HCT116 (cell line): ENCODE results near the gene ARL4A. TPM values are rescaled to one million over a fixed set of nuclear protein-coding genes. Genes with fewer than 3 reads are reported as not detected.

Experiments
- ATAC-seq: fragments of 200-7000 bp; cut with Tn5 transposase; 2 replicates; pipeline ENCODE4 v1.9.1; 2020; ENCODE audit warnings: mild to moderate bottlenecking, moderate library complexity
- BruUV-seq: library from RNA; stranded (reverse); fragments of 400-500 nt; replicated peaks from 2 replicates; lab custom pipeline; 2021; lab: Mats Ljungman, UMichigan
- CTCF ChIA-PET: fragments of 300-600 bp; sonication (Branson Sonifier 250); formaldehyde crosslinking; loops from one replicate; lab custom pipeline; 2021; ENCODE audit warnings: antibody characterized with exemption; lab: Charles Lee
- POLR2A ChIA-PET: fragments of 300-600, 350-600 bp; sonication (Branson Sonifier 250); formaldehyde crosslinking; loops from one replicate; lab custom pipeline; 2021; ENCODE audit warnings: antibody characterized with exemption; lab: Charles Lee
- RAD21 ChIA-PET, 2 experiments: fragments of 300-600 bp; sonication (Branson Sonifier 250); formaldehyde crosslinking; loops; one replicate each; lab custom pipeline; 2023; ENCODE audit warnings: low total read pairs in 2 of 2; ENCODE audit not compliant: uncharacterized antibody in 2 of 2, unreplicated experiment in 2 of 2, low non-redundant PET in 1 of 2; lab: Charles Lee
- DNase-seq: peaks from one replicate; pipeline ENCODE4 v3.0.0-alpha.2; 2010; ENCODE audit warnings: low read depth, low spot score
- H2AFZ ChIP-seq: fragments of 200-600 bp; shearing (Covaris generic), sonication (generic); 2 replicates; pipeline ENCODE4 v1.6.1; 2017; ENCODE audit warnings: low read depth, mixed run types, mixed read lengths, antibody characterized with exemption, low read length; ENCODE audit not compliant: poor library complexity, severe bottlenecking
- H3K27ac ChIP-seq: 2 replicates; pipeline ENCODE4 v1.5.1; 2012; ENCODE audit warnings: low read depth, low read length
- H3K27me3 ChIP-seq: fragments of 200-600 bp; sonication (generic); 2 replicates; pipeline ENCODE4 v1.6.1; 2016; ENCODE audit warnings: mixed run types, low read length, mixed read lengths; ENCODE audit not compliant: insufficient read depth
- H3K36me3 ChIP-seq, 2 experiments: fragments of 200-500 bp in 1 of 2; fragments of 200-600 bp in 1 of 2; sonication (Bioruptor generic) in 1 of 2; sonication (generic) in 1 of 2; 2 replicates each; pipeline versions ENCODE4 v1.5.1 to v1.6.1; 2014 to 2016; ENCODE audit warnings: low read length in 2 of 2, inconsistent platforms in 1 of 2, mixed read lengths in 1 of 2, mixed run types in 1 of 2; ENCODE audit not compliant: insufficient read depth in 2 of 2, control insufficient read depth in 1 of 2
- H3K4me1 ChIP-seq, 2 experiments: fragments of 200-600 bp in 1 of 2; sonication (generic) in 1 of 2; 2 replicates each; pipeline versions ENCODE4 v1.5.1 to v1.6.1; 2012 to 2017; ENCODE audit warnings: low read length in 2 of 2, inconsistent platforms in 1 of 2, mild to moderate bottlenecking in 1 of 2, mixed read lengths in 1 of 2, mixed run types in 1 of 2, moderate library complexity in 1 of 2; ENCODE audit not compliant: insufficient read depth in 2 of 2, control insufficient read depth in 1 of 2
- H3K4me2 ChIP-seq: fragments of 200-600 bp; sonication (generic); 2 replicates; pipeline ENCODE4 v1.6.1; 2017; ENCODE audit warnings: mixed run types, low read length, mixed read lengths
- H3K4me3 ChIP-seq, 2 experiments: fragments of 200-600 bp in 1 of 2; sonication (generic) in 1 of 2; replicated peaks in 1 of 2; 2 replicates each; pipeline ENCODE4 v1.5.1; 2011 to 2016; ENCODE audit warnings: low read length in 2 of 2, control low read depth in 1 of 2, low read depth in 1 of 2, mild to moderate bottlenecking in 1 of 2, mixed read lengths in 1 of 2, mixed run types in 1 of 2
- H3K79me2 ChIP-seq: fragments of 200-600 bp; sonication (generic); 2 replicates; pipeline ENCODE4 v1.6.1; 2017; ENCODE audit warnings: mild to moderate bottlenecking, mixed run types, low read length, moderate library complexity, mixed read lengths; ENCODE audit not compliant: insufficient read depth
- H3K9ac ChIP-seq: fragments of 200-600 bp; sonication (generic); 2 replicates; pipeline ENCODE4 v1.6.1; 2016; ENCODE audit warnings: low read length, mixed read lengths
- H3K9me2 ChIP-seq: fragments of 200-600 bp; sonication (generic), shearing (Covaris generic); 2 replicates; pipeline ENCODE4 v1.6.1; 2017; ENCODE audit warnings: mixed run types, mild to moderate bottlenecking, moderate library complexity; ENCODE audit not compliant: insufficient read depth
- H3K9me3 ChIP-seq, 2 experiments: fragments of 200-500 bp in 1 of 2; fragments of 200-600 bp in 1 of 2; sonication (Bioruptor generic) in 1 of 2; sonication (generic) in 1 of 2; 2 replicates each; pipeline ENCODE4 v1.6.1; 2014 to 2017; ENCODE audit warnings: low read length in 2 of 2, mixed read lengths in 2 of 2, inconsistent platforms in 1 of 2, low read depth in 1 of 2, mild to moderate bottlenecking in 1 of 2, mixed run types in 1 of 2, moderate library complexity in 1 of 2; ENCODE audit not compliant: control insufficient read depth in 1 of 2, insufficient read depth in 1 of 2
- H4K20me1 ChIP-seq: fragments of 200-600 bp; sonication (generic), shearing (Covaris generic); 2 replicates; pipeline ENCODE4 v1.6.1; 2017; ENCODE audit warnings: mixed run types, mild to moderate bottlenecking, moderate library complexity; ENCODE audit not compliant: insufficient read depth
- SRF ChIP-seq: IDR thresholded peaks from 2 replicates; pipeline ENCODE4 v1.6.1; 2012; ENCODE audit warnings: low read depth
- intact Hi-C: fragments of 100-400 bp; cut with micrococcal nuclease; formaldehyde crosslinking; loops from 2 replicates; pipeline ENCODE4 v1.10.0; 2022
- total RNA-seq: library from RNA; stranded (reverse); gene quantifications from one replicate; pipeline ENCODE4 v1.2.1, GENCODE V29; 2021; ENCODE audit not compliant: unreplicated experiment
- TF ChIP-seq, protein P1 (sequence below): IDR thresholded peaks from 2 replicates; pipeline ENCODE4 v1.6.1; 2011; ENCODE audit warnings: mild to moderate bottlenecking, low read length, moderate library complexity; ENCODE audit not compliant: insufficient replicate concordance; ENCODE audit errors: extremely low read depth

ARL4A gene
- total RNA-seq, 1 experiment from 2014 or later: 44.6 TPM

- Histone ChIP-seq H3K27ac (no peak overlapping the region), H3K36me3 (no peaks in the 10 kb centered on the region), H3K79me2 (no peaks in the 10 kb centered on the region), H3K9ac (no peak overlapping the region), H3K4me1 (peaks cover 10 to 12% of the 10 kb centered on the region in 2 experiments; a peak in 3 of 4 replicates), H4K20me1 (no peaks in the 10 kb centered on the region)
- no peak for DNase-seq
- CTCF ChIA-PET: no interaction called here
- RAD21 ChIA-PET: no interaction called here
- no peak for TF ChIP-seq SRF
- TF ChIP-seq, all 23 proteins: peak for 0
- Histone ChIP-seq H3K27me3 (no peaks in the 10 kb centered on the region), H3K4me2 (no peak overlapping the region), H3K9me2 (no peaks in the 10 kb centered on the region), H2AFZ (no peak overlapping the region), H3K4me3 (no peak overlapping the region), H3K9me3 (no peaks in the 10 kb centered on the region)
- intact Hi-C loops: no loop called here
- BruUV-seq: no TSS peak
- ATAC-seq: no peak
- POLR2A ChIA-PET: no interaction called here
Observed at GRCh38 chr7:12735923-12736322, 48.5 kb downstream of the ARL4A start.

- RAD21 ChIA-PET: no interaction called here
- no peak overlapping the region for H3K27ac ChIP-seq
Observed at GRCh38 chr7:12737373-12737772, 49.9 kb downstream of the ARL4A start.

More at GRCh38 chr7:12737373-12737772, 49.9 kb downstream of the ARL4A start:
- BruUV-seq: no TSS peak
- intact Hi-C loops: no loop called here
- Histone ChIP-seq H3K9ac (no peak overlapping the region), H3K4me3 (no peak overlapping the region), H3K79me2 (no peaks in the 10 kb centered on the region), H3K4me2 (no peak overlapping the region), H4K20me1 (no peaks in the 10 kb centered on the region), H3K4me1 (no peaks in the 10 kb centered on the region), H3K9me2 (no peaks in the 10 kb centered on the region), H3K27me3 (no peaks in the 10 kb centered on the region), H3K36me3 (no peaks in the 10 kb centered on the region), H2AFZ (no peak overlapping the region), H3K9me3 (no peaks in the 10 kb centered on the region)
- ChIA-PET POLR2A (no interaction called here), CTCF (no interaction called here)
- no peak for DNase-seq
- TF ChIP-seq, protein P1, sequence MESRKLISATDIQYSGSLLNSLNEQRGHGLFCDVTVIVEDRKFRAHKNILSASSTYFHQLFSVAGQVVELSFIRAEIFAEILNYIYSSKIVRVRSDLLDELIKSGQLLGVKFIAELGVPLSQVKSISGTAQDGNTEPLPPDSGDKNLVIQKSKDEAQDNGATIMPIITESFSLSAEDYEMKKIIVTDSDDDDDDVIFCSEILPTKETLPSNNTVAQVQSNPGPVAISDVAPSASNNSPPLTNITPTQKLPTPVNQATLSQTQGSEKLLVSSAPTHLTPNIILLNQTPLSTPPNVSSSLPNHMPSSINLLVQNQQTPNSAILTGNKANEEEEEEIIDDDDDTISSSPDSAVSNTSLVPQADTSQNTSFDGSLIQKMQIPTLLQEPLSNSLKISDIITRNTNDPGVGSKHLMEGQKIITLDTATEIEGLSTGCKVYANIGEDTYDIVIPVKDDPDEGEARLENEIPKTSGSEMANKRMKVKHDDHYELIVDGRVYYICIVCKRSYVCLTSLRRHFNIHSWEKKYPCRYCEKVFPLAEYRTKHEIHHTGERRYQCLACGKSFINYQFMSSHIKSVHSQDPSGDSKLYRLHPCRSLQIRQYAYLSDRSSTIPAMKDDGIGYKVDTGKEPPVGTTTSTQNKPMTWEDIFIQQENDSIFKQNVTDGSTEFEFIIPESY: no peak
- no peak for ATAC-seq
